Activated naive CD8-positive, alpha-beta T cell treated with anti-CD3 and anti-CD28 coated beads, Interleukin-2, amount 10 ng/mL, durations not matched to agents 7 days and 5 days (primary cell): ENCODE results near the gene NCAPG2. TPM values are rescaled to one million over a fixed set of nuclear protein-coding genes. Genes with fewer than 3 reads are reported as not detected.
"Not testable (repeated sequence)": the region's sequence is repeated elsewhere in the genome, so short reads cannot be mapped to it uniquely, and the experiment has no call there.

Experiments
- ATAC-seq: fragments of 150-1000 bp; cut with Tn5 transposase; one replicate; pipeline ENCODE4 v1.10.0; 2021; ENCODE audit warnings: low read depth, moderate library complexity
- POLR2A ChIA-PET: fragments of 350-600 bp; sonication (Branson Sonifier 250); formaldehyde crosslinking; loops from one replicate; lab custom pipeline; 2021; ENCODE audit warnings: antibody characterized with exemption; lab: Charles Lee
- DNase-seq: peaks from one replicate; pipeline ENCODE4 v3.0.0; 2021
- H3K27ac Mint-ChIP-seq: one replicate; pipeline ENCODE4 v1.8.0; 2022; ENCODE audit warnings: mild to moderate bottlenecking, mixed read lengths
- H3K27me3 Mint-ChIP-seq: one replicate; pipeline ENCODE4 v1.8.0; 2022; ENCODE audit warnings: mild to moderate bottlenecking, moderate library complexity, mixed read lengths
- H3K36me3 Mint-ChIP-seq: one replicate; pipeline ENCODE4 v1.8.0; 2021; ENCODE audit warnings: mild to moderate bottlenecking, mixed read lengths
- H3K4me1 Mint-ChIP-seq: one replicate; pipeline ENCODE4 v1.8.0; 2021; ENCODE audit warnings: mixed read lengths
- H3K4me3 Mint-ChIP-seq: one replicate; pipeline ENCODE4 v1.8.0; 2022; ENCODE audit warnings: mild to moderate bottlenecking, moderate library complexity, mixed read lengths
- H3K9me3 Mint-ChIP-seq: one replicate; pipeline ENCODE4 v1.8.0; 2021; ENCODE audit warnings: mixed read lengths
- total RNA-seq, 2 experiments: library from RNA; stranded (reverse); gene quantifications; one replicate each; pipeline ENCODE4 v1.2.3, GENCODE V29; 2021

Gene NCAPG2
- total RNA-seq, 2 experiments from 2014 or later: 123 to 126 TPM

DNA sequence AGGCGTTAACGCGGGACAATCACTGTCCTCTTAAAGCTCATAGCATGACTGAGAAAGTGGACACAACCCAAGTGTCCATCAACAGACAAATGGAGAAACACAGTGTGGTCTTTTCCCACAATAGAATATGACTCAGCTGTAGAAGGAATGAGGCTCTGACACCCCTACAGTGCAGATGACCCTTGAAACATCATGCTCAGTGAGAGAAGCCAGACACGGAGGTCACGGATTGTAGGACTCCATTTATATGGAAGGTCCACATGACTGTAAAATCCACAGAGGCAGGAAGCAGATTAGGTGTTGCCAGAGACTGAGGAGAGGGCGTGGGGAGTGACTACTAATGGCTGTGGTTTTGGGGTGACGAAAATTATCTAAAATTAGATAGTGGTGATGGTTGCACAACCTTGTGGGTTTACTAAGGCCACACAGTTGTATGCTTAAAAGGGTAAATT, 6.1 kb upstream of the NCAPG2 start:
- peaks cover 11% of the 10 kb centered on the region for H3K36me3 Mint-ChIP-seq
- H3K9me3 Mint-ChIP-seq: peaks cover 8% of the 10 kb centered on the region
- H3K4me3 Mint-ChIP-seq: peak overlapping the region; percentile 36
- H3K27me3 Mint-ChIP-seq: peaks cover 10% of the 10 kb centered on the region
- H3K4me1 Mint-ChIP-seq: peaks cover 18% of the 10 kb centered on the region
- peak; percentile 35 for ATAC-seq
- POLR2A ChIA-PET: no interaction called here
- DNase-seq: no peak
- peak overlapping the region; percentile 52 for H3K27ac Mint-ChIP-seq

DNA sequence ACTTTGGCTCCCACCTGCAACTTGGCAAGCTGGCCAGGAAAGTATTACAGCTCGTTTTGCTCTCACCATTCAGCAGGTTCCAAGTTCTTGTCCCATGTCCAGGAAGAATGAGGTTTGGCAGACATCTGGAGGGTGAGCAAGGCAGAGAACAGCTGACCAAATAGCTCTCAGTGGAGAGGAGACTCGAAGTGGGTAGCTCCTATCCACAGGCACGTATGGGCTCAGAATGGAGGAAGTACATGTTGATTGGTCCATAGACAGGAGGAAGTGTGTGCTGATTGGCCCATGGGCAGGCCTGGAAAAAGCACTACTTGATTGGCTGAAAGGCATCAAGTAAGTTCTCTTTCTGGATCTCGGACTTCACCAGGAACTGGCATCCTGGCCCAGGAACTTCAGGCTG, 3.0 kb upstream of the NCAPG2 start:
- POLR2A ChIA-PET: no interaction called here
- DNase-seq (no peak), ATAC-seq (no peak)
- Mint-ChIP-seq H3K9me3 (peaks cover 8% of the 10 kb centered on the region), H3K36me3 (peaks cover 20% of the 10 kb centered on the region), H3K27me3 (peaks cover 3% of the 10 kb centered on the region), H3K4me1 (peaks cover 32% of the 10 kb centered on the region), H3K27ac (no peak overlapping the region), H3K4me3 (no peak overlapping the region)

DNA sequence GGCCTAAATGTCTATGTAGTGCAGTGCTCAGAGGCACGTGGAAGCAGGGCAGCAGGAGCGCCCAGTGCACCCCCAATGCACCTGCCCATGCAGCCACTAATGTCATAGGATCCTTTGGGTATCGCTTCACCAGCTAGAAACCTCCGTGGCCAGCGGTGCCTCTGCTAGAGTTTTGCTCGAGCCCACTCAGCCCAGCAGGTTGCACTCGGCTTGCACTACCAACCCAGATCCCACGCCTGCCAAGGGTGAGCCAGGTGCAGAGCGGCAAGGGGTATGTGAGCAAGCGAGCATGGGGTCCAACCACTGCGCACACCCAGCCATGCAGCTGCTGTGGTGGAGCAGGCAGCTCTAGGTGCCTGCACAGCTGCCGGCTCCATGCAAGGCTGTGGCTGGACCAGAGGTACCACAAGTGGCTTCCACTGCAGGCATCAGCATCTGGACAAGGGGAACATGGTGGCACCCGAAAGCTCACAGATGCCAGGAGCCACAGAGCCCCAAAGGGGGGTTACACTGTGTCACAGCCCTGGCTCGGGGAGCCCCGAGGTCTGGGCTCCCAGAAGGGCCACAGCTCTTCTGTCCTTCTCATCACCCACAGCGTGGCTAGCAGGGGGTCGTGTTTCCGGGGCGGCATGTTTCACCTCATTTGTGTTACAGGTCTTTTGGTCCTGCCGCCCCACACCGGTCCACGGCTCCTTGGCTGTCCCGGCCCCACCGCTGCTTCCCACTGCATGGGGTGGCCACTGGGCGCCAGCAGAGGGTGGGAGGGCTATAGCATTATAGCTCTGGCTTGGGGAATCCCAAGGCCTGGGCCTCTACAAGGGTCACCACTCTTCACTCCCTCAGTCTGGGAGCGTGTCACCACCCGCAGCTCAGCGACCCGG, 2.3 kb upstream of the NCAPG2 start:
- no peak overlapping the region for H3K27ac Mint-ChIP-seq
- peaks cover under 1% of the 10 kb centered on the region for H3K27me3 Mint-ChIP-seq
- peaks cover 23% of the 10 kb centered on the region for H3K36me3 Mint-ChIP-seq
- DNase-seq (no peak), ATAC-seq (no peak)
- POLR2A ChIA-PET: no interaction called here
- H3K9me3 Mint-ChIP-seq: peaks cover 8% of the 10 kb centered on the region
- peak overlapping the region; percentile 67 for H3K4me3 Mint-ChIP-seq
- peaks cover 32% of the 10 kb centered on the region for H3K4me1 Mint-ChIP-seq

DNA sequence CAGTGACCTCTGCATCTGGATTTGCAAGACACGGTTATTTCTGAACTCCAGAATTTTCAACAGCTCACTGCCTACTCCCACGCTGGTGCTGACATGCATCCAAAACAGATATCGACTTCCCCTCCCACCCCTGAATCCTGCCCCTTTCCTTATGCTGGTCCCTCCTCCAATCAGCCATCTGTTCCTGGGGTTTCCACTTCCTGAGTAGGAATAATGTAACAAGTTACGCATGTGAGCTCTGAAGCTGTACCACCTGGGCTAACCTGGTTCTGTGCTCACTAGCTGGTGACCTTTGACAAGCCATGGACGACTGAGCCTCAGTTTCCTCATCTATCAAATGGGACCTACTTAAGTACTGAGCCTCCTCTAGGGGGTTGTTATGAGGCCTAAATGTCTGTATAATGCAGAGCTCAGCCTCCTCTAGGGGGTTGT, 1.7 kb upstream of the NCAPG2 start:
- Mint-ChIP-seq H3K4me1 (peaks cover 37% of the 10 kb centered on the region), H3K36me3 (peaks cover 29% of the 10 kb centered on the region), H3K27ac (peak overlapping the region; percentile 75), H3K27me3 (no peaks in the 10 kb centered on the region), H3K4me3 (peak overlapping the region; percentile 67), H3K9me3 (peaks cover 8% of the 10 kb centered on the region)
- POLR2A ChIA-PET: interaction anchor here (2.0 kb wide), 1 partner anchor 270 kb away, joined by 10 read pairs; no protein-coding TSS in a partner anchor
- DNase-seq (no peak), ATAC-seq (no peak)

DNA sequence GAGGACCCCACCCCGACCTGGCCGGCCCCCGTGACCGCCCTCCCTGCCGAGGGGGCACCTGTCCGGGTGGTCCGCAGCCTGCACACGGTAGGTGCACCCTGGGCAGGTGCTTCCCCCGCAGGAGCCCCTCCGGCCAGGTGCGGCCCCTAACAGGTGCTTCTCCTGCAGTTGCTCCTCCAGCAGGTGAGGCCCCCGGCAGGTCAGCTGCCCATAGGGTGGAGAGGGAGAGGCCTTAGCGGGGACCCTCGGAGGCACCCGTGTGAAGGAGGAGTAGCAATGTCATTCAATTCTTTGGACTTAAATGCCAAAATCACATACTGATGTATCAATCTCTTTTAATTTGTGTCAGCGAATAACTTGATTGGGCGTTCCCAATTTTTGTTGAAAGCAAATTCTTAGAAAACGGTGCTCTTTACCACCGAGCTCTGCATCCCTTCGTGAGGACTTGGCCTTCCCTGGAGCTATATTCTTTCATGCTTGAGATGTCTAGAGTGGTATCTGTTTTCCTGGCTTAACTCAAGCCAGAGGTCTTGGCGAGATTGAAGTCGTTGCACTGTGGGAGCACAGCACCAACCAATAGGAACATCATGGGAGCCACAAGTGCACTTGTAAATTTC, 738 bp upstream of the NCAPG2 start:
- no peak for ATAC-seq
- Mint-ChIP-seq H3K27ac (peak overlapping the region; percentile 91), H3K4me1 (peaks cover 37% of the 10 kb centered on the region), H3K9me3 (peaks cover 6% of the 10 kb centered on the region), H3K4me3 (peak overlapping the region; percentile 95), H3K27me3 (no peaks in the 10 kb centered on the region), H3K36me3 (peaks cover 33% of the 10 kb centered on the region)
- no peak for DNase-seq
- POLR2A ChIA-PET: interaction anchor here (0.7 to 2.0 kb wide), 20 partner anchors 9 to 271 kb away, joined by 3 to 12 read pairs (median 5); partner anchors contain the start of genes DYNC2I1 and ESYT2

DNA sequence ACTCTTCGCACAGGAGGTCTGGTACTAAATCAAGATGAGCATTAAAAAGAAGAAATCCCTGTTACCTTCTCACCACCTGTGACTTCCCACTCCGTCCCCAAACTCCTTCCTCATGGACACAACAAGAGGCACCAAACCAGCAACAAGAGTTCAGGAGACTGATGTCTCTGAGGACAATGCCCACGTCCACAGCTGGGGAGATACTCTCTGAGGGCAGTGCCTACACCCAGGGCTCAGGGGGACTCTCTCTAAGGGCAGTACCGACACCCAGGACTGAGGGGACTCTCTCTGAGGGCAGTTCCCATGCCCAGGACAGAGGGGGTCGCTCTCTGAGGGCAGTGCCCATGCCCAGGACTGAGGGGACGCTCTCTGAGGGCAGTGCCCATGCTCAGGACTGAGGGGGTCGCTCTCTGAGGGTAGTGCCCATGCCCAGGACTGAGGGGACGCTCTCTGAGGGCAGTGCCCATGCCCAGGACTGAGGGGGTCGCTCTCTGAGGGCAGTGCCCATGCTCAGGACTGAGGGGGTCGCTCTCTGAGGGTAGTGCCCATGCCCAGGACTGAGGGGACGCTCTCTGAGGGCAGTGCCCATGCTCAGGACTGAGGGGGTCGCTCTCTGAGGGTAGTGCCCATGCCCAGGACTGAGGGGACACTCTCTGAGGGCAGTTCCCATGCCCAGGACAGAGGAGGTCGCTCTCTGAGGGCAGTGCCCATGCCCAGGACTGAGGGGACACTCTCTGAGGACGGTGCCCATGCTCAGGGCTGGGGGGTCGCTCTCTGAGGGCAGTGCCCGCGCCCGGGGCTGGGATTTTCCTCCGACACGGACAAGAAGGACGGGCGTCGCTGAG, 703 bp downstream of the NCAPG2 start:
- Mint-ChIP-seq H3K27ac (peak overlapping the region; percentile 91), H3K4me1 (peaks cover 45% of the 10 kb centered on the region), H3K36me3 (peaks cover 41% of the 10 kb centered on the region), H3K4me3 (peak overlapping the region; percentile 95)
- DNase-seq, H3K27me3 Mint-ChIP-seq, H3K9me3 Mint-ChIP-seq, ATAC-seq: not testable (repeated sequence)
- POLR2A ChIA-PET: interaction anchor here (0.6 to 2.0 kb wide), 18 partner anchors 8 to 273 kb away, joined by 3 to 12 read pairs (median 5); partner anchors contain the start of genes DYNC2I1 and ESYT2

DNA sequence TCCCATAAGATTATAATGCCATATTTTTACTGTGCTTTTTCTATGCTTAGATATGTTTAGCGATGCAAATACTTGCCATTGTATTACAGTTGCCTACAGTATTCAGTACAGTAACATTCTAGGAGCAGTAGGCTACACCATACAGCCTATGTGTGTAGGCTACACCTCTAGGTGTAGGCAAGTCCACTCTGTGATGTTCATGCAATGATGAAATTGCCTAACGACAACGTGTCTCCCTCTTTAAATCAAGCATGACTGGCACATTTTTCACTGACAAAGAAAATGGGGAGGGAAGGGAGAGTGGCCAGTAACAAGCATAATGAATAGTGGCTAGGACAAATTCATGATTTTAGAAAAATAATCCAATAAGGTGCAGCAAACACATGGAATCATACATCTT, 1.7 kb downstream of the NCAPG2 start:
- H3K36me3 Mint-ChIP-seq: peaks cover 46% of the 10 kb centered on the region
- no peak for ATAC-seq
- H3K27ac Mint-ChIP-seq: peak overlapping the region; percentile 46
- DNase-seq: no peak
- peak overlapping the region; percentile 95 for H3K4me3 Mint-ChIP-seq
- H3K9me3 Mint-ChIP-seq: peaks cover 4% of the 10 kb centered on the region
- H3K27me3 Mint-ChIP-seq: no peaks in the 10 kb centered on the region
- POLR2A ChIA-PET: no interaction called here
- H3K4me1 Mint-ChIP-seq: peaks cover 50% of the 10 kb centered on the region

DNA sequence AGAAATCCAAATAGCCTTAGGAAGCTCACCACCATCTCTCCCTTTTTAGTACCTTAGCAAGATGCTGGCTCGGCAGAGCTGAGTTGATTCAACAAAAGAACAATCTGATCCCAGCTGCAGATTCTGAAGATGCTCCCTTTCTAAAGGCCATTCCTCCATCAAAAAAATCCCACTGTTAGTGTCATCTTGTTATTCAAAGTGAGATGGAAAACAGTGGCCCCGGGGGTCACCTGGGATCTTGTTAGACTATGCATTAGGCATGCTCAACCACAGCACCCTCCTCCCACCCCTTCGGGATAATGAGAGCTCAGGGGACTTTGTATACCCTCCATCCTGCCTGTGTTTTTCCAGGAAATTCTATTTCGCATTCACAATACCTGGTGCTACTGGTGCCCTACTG, 2.4 kb downstream of the NCAPG2 start:
- Mint-ChIP-seq H3K27ac (no peak overlapping the region), H3K9me3 (no peaks in the 10 kb centered on the region), H3K36me3 (peaks cover 47% of the 10 kb centered on the region), H3K4me3 (peak overlapping the region; percentile 95), H3K4me1 (peaks cover 53% of the 10 kb centered on the region), H3K27me3 (no peaks in the 10 kb centered on the region)
- POLR2A ChIA-PET: no interaction called here
- ATAC-seq: no peak
- no peak for DNase-seq

DNA sequence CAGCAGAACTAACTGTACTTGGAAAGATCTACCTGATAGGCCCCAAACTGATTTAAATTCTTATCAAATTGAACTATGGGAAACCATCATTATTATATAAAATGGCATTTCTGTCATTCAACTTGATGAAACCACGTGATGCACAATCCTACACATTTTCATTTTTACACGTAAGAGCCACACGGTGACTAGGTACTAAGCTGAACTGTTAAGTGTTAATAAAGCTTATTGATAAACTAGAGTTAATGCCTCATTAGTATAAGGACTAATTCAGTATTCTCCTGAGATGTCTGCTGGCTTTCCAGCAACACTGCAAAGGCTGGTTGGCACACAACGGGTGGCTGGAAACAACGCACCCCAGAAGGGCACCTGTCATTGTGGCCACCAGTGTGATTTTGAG, 4.6 kb downstream of the NCAPG2 start:
- no peak for ATAC-seq
- Mint-ChIP-seq H3K27ac (no peak overlapping the region), H3K36me3 (peaks cover 56% of the 10 kb centered on the region), H3K9me3 (no peaks in the 10 kb centered on the region), H3K27me3 (no peaks in the 10 kb centered on the region), H3K4me1 (peaks cover 60% of the 10 kb centered on the region), H3K4me3 (no peak overlapping the region)
- POLR2A ChIA-PET: interaction anchor here (1.4 kb wide), 1 partner anchor 164 kb away, joined by 4 read pairs; no protein-coding TSS in a partner anchor
- DNase-seq: no peak

DNA sequence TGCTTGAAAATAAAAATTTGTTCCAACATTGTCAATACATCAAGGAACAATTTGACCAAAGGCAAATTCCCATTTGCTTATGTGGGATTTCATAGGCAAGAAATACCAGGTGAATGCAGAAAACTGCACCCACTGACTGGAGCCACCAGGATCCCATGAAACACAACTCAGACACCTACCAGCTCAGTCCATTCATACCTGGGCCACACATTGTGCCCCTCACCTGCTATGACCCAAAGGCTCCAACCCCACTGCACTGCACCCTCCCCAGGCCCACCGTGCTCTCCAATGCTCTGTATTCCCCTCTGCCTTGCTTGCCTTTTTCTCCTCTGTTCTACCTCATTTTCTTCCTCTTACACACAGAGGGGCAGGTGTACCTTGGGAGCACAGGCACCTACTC, 5.3 kb downstream of the NCAPG2 start:
- peak overlapping the region; percentile 20 for H3K4me3 Mint-ChIP-seq
- peaks cover 61% of the 10 kb centered on the region for H3K36me3 Mint-ChIP-seq
- ATAC-seq (no peak), DNase-seq (no peak)
- no peak overlapping the region for H3K27ac Mint-ChIP-seq
- no peaks in the 10 kb centered on the region for H3K27me3 Mint-ChIP-seq
- POLR2A ChIA-PET: no interaction called here
- peaks cover 63% of the 10 kb centered on the region for H3K4me1 Mint-ChIP-seq
- no peaks in the 10 kb centered on the region for H3K9me3 Mint-ChIP-seq

DNA sequence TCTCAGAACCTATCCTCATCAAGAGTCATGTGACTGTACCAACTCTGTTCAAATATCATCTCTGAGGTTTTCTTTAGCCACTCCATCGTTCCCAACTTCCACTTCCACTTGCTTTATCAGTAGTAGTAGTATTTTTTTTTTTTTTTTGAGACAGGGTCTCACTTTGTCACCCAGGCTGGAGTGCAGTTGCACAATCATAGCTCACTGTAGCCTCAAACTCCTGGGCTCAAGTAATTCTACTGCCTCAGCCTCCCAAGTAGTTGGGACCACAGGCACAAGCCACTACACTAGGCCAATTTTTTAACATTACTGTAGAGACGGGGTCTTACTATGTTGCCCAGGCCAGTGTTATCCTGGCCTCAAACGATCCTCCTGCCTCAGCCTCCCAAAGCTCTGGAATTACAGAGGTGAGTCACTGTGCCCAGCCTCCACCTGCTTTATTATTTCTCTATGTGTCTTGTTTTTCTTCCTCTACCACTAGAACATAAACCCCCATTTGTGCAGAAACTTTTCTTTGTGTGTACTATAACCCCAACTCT, 5.9 kb downstream of the NCAPG2 start:
- DNase-seq: no peak
- H3K4me3 Mint-ChIP-seq: peak overlapping the region; percentile 21
- peaks cover 62% of the 10 kb centered on the region for H3K36me3 Mint-ChIP-seq
- no peaks in the 10 kb centered on the region for H3K9me3 Mint-ChIP-seq
- no peak for ATAC-seq
- H3K27me3 Mint-ChIP-seq: no peaks in the 10 kb centered on the region
- no peak overlapping the region for H3K27ac Mint-ChIP-seq
- POLR2A ChIA-PET: no interaction called here
- H3K4me1 Mint-ChIP-seq: peaks cover 65% of the 10 kb centered on the region

DNA sequence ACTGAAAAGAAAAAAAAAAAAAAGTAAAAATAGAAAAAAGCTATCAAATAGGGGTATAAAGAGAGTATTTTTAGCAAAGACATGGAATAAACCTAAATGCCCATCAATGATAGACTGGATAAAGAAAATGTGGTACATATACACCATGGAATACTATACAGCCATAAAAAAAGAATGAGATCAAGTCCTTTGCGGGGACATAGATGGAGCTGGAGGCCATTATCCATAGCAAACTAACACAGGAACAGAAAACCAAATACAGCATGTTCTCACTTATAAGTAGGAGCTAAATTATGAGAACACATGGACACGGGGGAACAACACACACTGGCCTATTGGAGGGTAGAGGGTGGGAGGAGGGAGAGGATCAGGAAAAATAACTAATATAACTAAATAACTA, 7.0 kb downstream of the NCAPG2 start:
- not testable (repeated sequence) for H3K4me3 Mint-ChIP-seq, H3K27ac Mint-ChIP-seq, ATAC-seq, DNase-seq, H3K27me3 Mint-ChIP-seq, H3K9me3 Mint-ChIP-seq
- POLR2A ChIA-PET: interaction anchor here (1.5 kb wide), 1 partner anchor 279 kb away, joined by 5 read pairs; no protein-coding TSS in a partner anchor
- H3K4me1 Mint-ChIP-seq: peaks cover 58% of the 10 kb centered on the region
- H3K36me3 Mint-ChIP-seq: peaks cover 58% of the 10 kb centered on the region
